Measurements from ENCODE around the gene ISCA2. TPM values are rescaled to one million over a fixed set of nuclear protein-coding genes. Genes with fewer than 3 reads are reported as not detected.

ISCA2 gene
- total RNA-seq, 1 experiment from 2014 or later, result 28.3 TPM

DNA sequence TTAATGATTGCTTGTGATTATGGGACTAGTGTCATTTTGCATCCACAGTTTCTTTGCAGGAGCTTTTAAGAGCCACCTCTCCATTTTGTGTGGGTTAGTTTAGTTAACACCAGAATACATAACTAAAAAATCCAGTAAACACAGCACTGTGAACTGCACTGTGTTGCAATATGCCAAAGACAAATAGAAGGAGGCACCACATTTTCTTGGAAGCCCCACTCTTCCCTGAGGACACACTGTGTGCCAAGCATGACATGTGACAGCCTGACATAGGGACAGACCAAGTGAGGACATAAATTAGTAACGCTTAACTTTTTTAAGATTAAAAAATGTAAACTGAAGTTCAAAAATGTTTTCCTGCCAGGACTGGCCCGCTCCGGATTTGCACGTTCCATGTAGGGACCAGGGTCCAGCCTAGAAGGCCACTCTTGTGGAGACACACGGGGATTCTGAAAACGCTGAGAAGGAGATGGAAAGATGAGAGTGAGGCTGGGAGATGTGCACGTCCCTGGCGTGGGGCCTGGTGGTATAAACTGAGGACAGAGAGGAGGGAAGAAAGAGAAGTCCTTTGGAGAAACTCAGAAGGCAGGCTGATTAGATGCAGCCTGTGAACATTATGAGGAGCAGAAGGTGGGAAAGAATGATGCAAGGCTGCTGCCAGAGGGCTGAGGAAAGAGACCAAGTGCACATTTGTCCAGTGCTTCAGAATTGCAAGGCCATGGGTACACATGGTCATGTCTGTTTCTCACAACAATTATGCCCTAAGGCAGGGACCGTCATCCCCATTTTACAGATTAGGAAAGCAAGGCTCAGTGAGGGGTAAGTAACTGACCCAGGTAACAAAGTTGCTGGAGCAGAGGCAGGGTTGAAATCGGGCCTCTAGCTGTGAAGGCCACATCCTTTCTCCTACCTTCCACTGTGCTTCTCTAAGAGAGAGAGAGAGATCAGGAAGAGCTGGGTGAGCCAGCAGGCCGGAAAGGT is 45.1 kb downstream of the ISCA2 start:
- in situ Hi-C loops (cut with HindIII; ENCODE audit: low pct_unique_long_range_greater_than_20kb, low sequenced_read_pairs), result no loop called here
- no peak for DNase-seq (ENCODE audit: low read depth, low spot score)

- in situ Hi-C loops (cut with HindIII; ENCODE audit: low pct_unique_long_range_greater_than_20kb, low sequenced_read_pairs), result no loop called here
Observed at GRCh38 chr14:74539503-74539902, 45.9 kb downstream of the ISCA2 start.

DNA sequence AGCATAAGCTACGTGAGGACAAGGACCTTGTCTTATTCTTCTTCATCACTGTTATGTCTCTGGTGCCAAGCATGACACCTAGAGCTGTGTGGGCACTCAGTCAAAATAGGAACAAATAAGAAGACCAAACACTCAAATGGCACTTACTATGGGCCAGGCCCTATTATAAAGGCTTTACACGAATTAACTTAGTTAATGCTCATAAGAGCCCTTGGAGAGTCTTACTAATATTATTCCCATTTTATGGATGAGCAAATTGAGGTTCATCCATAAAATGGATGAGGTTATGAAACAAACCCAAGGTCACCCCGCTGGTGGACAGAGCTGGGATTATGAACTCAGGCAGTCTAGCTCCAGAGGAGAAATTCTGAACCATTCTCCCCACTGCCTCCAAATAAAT is 47.7 kb downstream of the ISCA2 start:
- in situ Hi-C loops (cut with HindIII; ENCODE audit: low pct_unique_long_range_greater_than_20kb, low sequenced_read_pairs), result no loop called here

More at GRCh38 chr14:74539503-74539902, 45.9 kb downstream of the ISCA2 start:
- no peak for DNase-seq (ENCODE audit: low read depth, low spot score)

GRCh38 chr14:74542056-74542685 is 48.6 kb downstream of the ISCA2 start:
- DNase-seq (ENCODE audit: low read depth, low spot score), result no peak

More for the DNA sequence above, 47.7 kb downstream of the ISCA2 start:
- no peak for DNase-seq (ENCODE audit: low read depth, low spot score)

DNA sequence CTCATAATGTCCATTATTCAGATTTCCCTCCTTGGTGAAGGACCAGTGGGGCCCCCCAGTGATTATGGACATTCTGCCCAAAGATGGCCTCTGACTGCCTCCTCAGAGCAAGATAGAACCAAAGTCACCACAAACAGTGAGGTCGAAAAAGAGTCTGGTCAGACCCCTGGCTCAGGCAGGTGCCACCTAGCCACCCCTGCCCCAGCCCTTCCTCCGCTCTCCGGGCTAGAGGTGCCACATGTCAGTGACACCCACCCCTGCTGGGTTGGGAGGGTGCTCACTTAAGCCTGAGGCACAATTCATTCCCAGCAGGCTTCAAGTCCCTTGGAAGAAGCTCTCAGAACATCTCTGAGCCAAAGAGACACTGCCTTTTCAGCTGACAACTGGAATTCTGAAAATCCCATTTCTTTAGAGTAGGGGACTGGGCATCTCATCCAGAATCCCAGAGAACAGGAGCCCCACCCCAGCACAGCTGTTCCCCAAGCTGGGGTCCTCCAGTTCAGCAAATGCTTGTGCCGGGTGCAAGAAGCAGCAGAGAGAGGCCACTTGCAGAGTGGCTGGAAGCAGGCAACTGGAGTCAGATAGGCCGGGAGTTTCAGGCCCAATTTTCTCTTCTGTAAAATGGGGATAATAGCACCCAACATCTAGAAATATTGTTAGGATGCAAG is 50.3 kb downstream of the ISCA2 start:
- in situ Hi-C loops (cut with HindIII; ENCODE audit: low pct_unique_long_range_greater_than_20kb, low sequenced_read_pairs), result no loop called here
- no peak for DNase-seq (ENCODE audit: low read depth, low spot score)

More at GRCh38 chr14:74542056-74542685, 48.6 kb downstream of the ISCA2 start:
- in situ Hi-C loops (cut with HindIII; ENCODE audit: low pct_unique_long_range_greater_than_20kb, low sequenced_read_pairs), result no loop called here

GRCh38 chr14:74545386-74545785 is 51.8 kb downstream of the ISCA2 start:
- no peak for DNase-seq (ENCODE audit: low read depth, low spot score)
- in situ Hi-C loops (cut with HindIII; ENCODE audit: low pct_unique_long_range_greater_than_20kb, low sequenced_read_pairs), result no loop called here

DNA sequence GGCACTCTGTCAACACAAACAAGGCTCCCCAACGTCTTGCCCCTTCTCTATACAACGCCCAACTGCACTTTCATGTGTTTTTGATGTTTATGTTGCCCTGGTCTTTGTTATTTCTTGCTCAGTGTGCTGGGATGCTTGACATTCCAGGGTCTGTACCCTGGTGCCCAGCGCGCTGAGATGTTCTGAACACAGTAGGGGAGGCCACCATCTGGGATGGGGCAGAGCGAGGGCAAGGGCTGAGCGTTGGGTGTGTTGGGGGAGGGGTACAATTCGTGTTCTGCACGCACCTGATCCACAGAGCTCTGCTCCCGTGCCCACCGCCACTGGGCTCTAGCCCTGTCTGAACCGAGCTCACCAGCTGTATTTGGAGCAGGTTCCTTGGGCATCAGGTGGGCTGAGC is 52.9 kb downstream of the ISCA2 start:
- DNase-seq (ENCODE audit: low read depth, low spot score), result no peak
- in situ Hi-C loops (cut with HindIII; ENCODE audit: low pct_unique_long_range_greater_than_20kb, low sequenced_read_pairs), result no loop called here

Other genes with a start within 250 kb of the ISCA2 start
- gene ABCD4, start 190.8 kb upstream of the ISCA2 start, total RNA-seq (2014; rRNA removed; shearing (Covaris generic)), result 14.7 and 15.5 TPM in 2 replicates
- not detected in 2 replicates for gene VRTN, start 145.3 kb upstream of the ISCA2 start, total RNA-seq (2014; rRNA removed; shearing (Covaris generic))
- gene SYNDIG1L, start 67.6 kb upstream of the ISCA2 start, total RNA-seq (2014; rRNA removed; shearing (Covaris generic)), result not detected in 2 replicates
- 549 and 635 TPM in 2 replicates for gene NPC2, start 460 bp upstream of the ISCA2 start, total RNA-seq (2014; rRNA removed; shearing (Covaris generic))
- gene LTBP2, start 118.5 kb downstream of the ISCA2 start, total RNA-seq (2014; rRNA removed; shearing (Covaris generic)), result 0.59 and 1.7 TPM in 2 replicates
- gene AREL1, start 219.3 kb downstream of the ISCA2 start, total RNA-seq (2014; rRNA removed; shearing (Covaris generic)), result 30.5 and 33.8 TPM in 2 replicates
- gene FCF1, start 219.4 kb downstream of the ISCA2 start, total RNA-seq (2014; rRNA removed; shearing (Covaris generic)), result 27.8 and 29.2 TPM in 2 replicates